ENCODE data around the gene WDFY3.

Gene WDFY3

DNA sequence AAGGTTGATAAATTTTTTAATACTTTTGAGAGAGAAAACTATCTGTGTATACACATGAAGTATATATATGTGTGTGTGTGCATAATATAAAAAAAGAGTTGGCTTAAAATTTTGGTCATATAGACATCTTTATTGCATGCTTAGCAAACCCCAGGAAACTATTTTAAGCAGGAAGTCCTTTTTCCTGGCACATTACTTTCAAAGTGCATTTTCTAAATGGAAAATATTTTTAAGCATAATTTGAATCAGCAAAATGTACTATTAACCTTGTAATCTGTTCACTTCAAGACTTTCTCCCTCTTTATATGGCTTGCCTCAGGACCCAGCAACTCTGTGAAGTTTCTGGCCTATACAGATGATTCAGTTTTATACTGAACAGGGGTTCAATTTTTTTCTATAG lies 277.3 kb downstream of the WDFY3 start:
- no peaks in the 10 kb centered on the region for H4K20me1 ChIP-seq (ENCODE audit: insufficient read depth, low read length, poor library complexity, severe bottlenecking)
- peaks cover 33% of the 10 kb centered on the region for H3K4me1 ChIP-seq (ENCODE audit: insufficient read depth, low read length, poor library complexity, severe bottlenecking)
- H3K36me3 ChIP-seq (ENCODE audit: insufficient read depth, low read length): peaks cover 12% of the 10 kb centered on the region; the same call in 1 of the 2 replicates
- H2AFZ ChIP-seq (ENCODE audit: low read length): no peak overlapping the region
- H3K4me2 ChIP-seq (ENCODE audit: low read depth, low read length, poor library complexity, severe bottlenecking): no peak overlapping the region
- no peak overlapping the region for H3K9ac ChIP-seq (ENCODE audit: low read depth, low read length, poor library complexity, severe bottlenecking)
- no peaks in the 10 kb centered on the region for H3K9me2 ChIP-seq (replicated peaks; ENCODE audit: low read depth, low read length)
- H3K4me3 ChIP-seq (ENCODE audit: low read length, poor library complexity, severe bottlenecking): no peak overlapping the region
- no peaks in the 10 kb centered on the region for H3K27me3 ChIP-seq (ENCODE audit: insufficient read depth, low read length, poor library complexity, severe bottlenecking)
- no peaks in the 10 kb centered on the region for H3K79me2 ChIP-seq (ENCODE audit: insufficient read depth, low read length)
- no peaks in the 10 kb centered on the region for H3F3A ChIP-seq (ENCODE audit: low read depth)
- no peaks in the 10 kb centered on the region for H3K9me3 ChIP-seq (ENCODE audit: insufficient read depth, low read depth, low read length)
- TF ChIP-seq EZH2phosphoT487 (IDR thresholded peaks at IDR 0.05; ENCODE audit: borderline replicate concordance) (no peak), CTCF (conservative IDR thresholded peaks at IDR 0.05; ENCODE audit: low read length) (no peak)

DNA sequence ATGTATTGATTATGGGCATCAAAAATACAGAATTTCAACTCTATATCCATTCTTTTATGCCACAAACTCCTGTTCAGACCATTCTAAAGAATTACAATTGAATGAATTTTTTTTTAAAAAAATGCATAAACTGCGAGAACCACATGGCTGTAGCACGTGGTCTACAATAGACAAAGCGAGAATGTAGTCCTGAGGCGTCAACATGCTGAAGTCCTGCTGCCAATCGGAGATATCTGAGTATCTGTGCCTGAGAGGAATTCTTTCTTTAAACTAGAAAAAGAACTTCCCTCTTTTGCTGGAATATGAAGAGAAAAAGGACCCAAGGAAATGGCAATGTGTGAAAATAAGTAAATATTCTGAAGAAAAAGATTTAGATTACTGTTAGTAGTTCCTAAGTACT lies 277.9 kb downstream of the WDFY3 start:
- Histone ChIP-seq H3K4me2 (ENCODE audit: low read depth, low read length, poor library complexity, severe bottlenecking) (no peak overlapping the region), H3K36me3 (ENCODE audit: insufficient read depth, low read length) (peaks cover 15% of the 10 kb centered on the region; the same call in 1 of the 2 replicates), H3K9me3 (ENCODE audit: insufficient read depth, low read depth, low read length) (no peaks in the 10 kb centered on the region), H4K20me1 (ENCODE audit: insufficient read depth, low read length, poor library complexity, severe bottlenecking) (no peaks in the 10 kb centered on the region), H3F3A (ENCODE audit: low read depth) (no peaks in the 10 kb centered on the region), H3K27me3 (ENCODE audit: insufficient read depth, low read length, poor library complexity, severe bottlenecking) (no peaks in the 10 kb centered on the region), H3K4me1 (ENCODE audit: insufficient read depth, low read length, poor library complexity, severe bottlenecking) (peaks cover 33% of the 10 kb centered on the region), H3K4me3 (ENCODE audit: low read length, poor library complexity, severe bottlenecking) (no peak overlapping the region), H3K9me2 (replicated peaks; ENCODE audit: low read depth, low read length) (no peaks in the 10 kb centered on the region), H3K9ac (ENCODE audit: low read depth, low read length, poor library complexity, severe bottlenecking) (no peak overlapping the region), H3K79me2 (ENCODE audit: insufficient read depth, low read length) (no peaks in the 10 kb centered on the region), H2AFZ (ENCODE audit: low read length) (no peak overlapping the region)
- TF ChIP-seq CTCF (conservative IDR thresholded peaks at IDR 0.05; ENCODE audit: low read length): no peak
- TF ChIP-seq EZH2phosphoT487 (IDR thresholded peaks at IDR 0.05; ENCODE audit: borderline replicate concordance): no peak

GRCh38 chr4:84685105-84685504 lies 281.4 kb downstream of the WDFY3 start:
- H4K20me1 ChIP-seq (ENCODE audit: insufficient read depth, low read length, poor library complexity, severe bottlenecking): no peaks in the 10 kb centered on the region

More at GRCh38 chr4:84685105-84685504, 281.4 kb downstream of the WDFY3 start:
- TF ChIP-seq EZH2phosphoT487 (IDR thresholded peaks at IDR 0.05; ENCODE audit: borderline replicate concordance): no peak
- no peak for TF ChIP-seq CTCF (conservative IDR thresholded peaks at IDR 0.05; ENCODE audit: low read length)
- H3K9ac ChIP-seq (ENCODE audit: low read depth, low read length, poor library complexity, severe bottlenecking): no peak overlapping the region
- no peak overlapping the region for H2AFZ ChIP-seq (ENCODE audit: low read length)
- H3F3A ChIP-seq (ENCODE audit: low read depth): no peaks in the 10 kb centered on the region
- H3K79me2 ChIP-seq (ENCODE audit: insufficient read depth, low read length): no peaks in the 10 kb centered on the region
- no peak overlapping the region for H3K4me3 ChIP-seq (ENCODE audit: low read length, poor library complexity, severe bottlenecking)
- H3K4me2 ChIP-seq (ENCODE audit: low read depth, low read length, poor library complexity, severe bottlenecking): no peak overlapping the region
- peaks cover 23% of the 10 kb centered on the region for H3K4me1 ChIP-seq (ENCODE audit: insufficient read depth, low read length, poor library complexity, severe bottlenecking)
- H3K27me3 ChIP-seq (ENCODE audit: insufficient read depth, low read length, poor library complexity, severe bottlenecking): no peaks in the 10 kb centered on the region
- H3K9me3 ChIP-seq (ENCODE audit: insufficient read depth, low read depth, low read length): no peaks in the 10 kb centered on the region
- H3K9me2 ChIP-seq (replicated peaks; ENCODE audit: low read depth, low read length): no peaks in the 10 kb centered on the region
- peaks cover 18% of the 10 kb centered on the region; the same call in 1 of the 2 replicates for H3K36me3 ChIP-seq (ENCODE audit: insufficient read depth, low read length)
